HFFc6 (cell line): ENCODE data around the gene CBARP. TPM values are rescaled to one million over a fixed set of nuclear protein-coding genes. Genes with fewer than 3 reads are reported as not detected.

Experiments used
- DNase-seq: peaks from one replicate; pipeline ENCODE4 v3.0.0-alpha.2; 2018
- H3K27ac Mint-ChIP-seq: 2 replicates; pipeline ENCODE4 v1.8.0; 2020; ENCODE audit warnings: mild to moderate bottlenecking, mixed read lengths
- H3K27me3 Mint-ChIP-seq: 2 replicates; pipeline ENCODE4 v1.8.0; 2021; ENCODE audit warnings: mild to moderate bottlenecking, moderate library complexity, mixed read lengths; ENCODE audit not compliant: insufficient read depth
- H3K36me3 Mint-ChIP-seq: 2 replicates; pipeline ENCODE4 v1.8.0; 2021; ENCODE audit warnings: low read depth, mixed read lengths
- H3K4me1 Mint-ChIP-seq: 2 replicates; pipeline ENCODE4 v1.8.0; 2020; ENCODE audit warnings: low read depth, mixed read lengths
- H3K4me3 Mint-ChIP-seq: 2 replicates; pipeline ENCODE4 v1.8.0; 2020; ENCODE audit warnings: mild to moderate bottlenecking, moderate library complexity, mixed read lengths
- H3K9me3 Mint-ChIP-seq: 2 replicates; pipeline ENCODE4 v1.8.0; 2020; ENCODE audit warnings: mild to moderate bottlenecking, mixed read lengths
- total RNA-seq, 6 experiments: library from RNA; stranded (reverse); fragmentation: NEBNext Ultra II Directional; extraction: Animal tissue kit (Norgen Biotek cat#: 25700); gene quantifications; 2 replicates in 1 of 6; 3 replicates in 5 of 6; pipeline ENCODE4 v1.2.3, GENCODE V29; 2021
- TF ChIP-seq, protein P1 (sequence below): fragments of 200-600 bp; sonication (generic); IDR thresholded peaks from 2 replicates; pipeline ENCODE4 v1.5.0; 2021; ENCODE audit warnings: antibody characterized with exemption, mild to moderate bottlenecking

Gene CBARP
- total RNA-seq, 6 experiments from 2014 or later, result 7.6 to 12.7 (median 8.6) TPM

- Mint-ChIP-seq H3K4me1 (peaks cover 36% of the 10 kb centered on the region), H3K4me3 (peak overlapping the region; percentile 79), H3K9me3 (no peaks in the 10 kb centered on the region), H3K27ac (peak overlapping the region; percentile 83), H3K27me3 (peaks cover 12% of the 10 kb centered on the region), H3K36me3 (peaks cover 33% of the 10 kb centered on the region)
- TF ChIP-seq, protein P1, sequence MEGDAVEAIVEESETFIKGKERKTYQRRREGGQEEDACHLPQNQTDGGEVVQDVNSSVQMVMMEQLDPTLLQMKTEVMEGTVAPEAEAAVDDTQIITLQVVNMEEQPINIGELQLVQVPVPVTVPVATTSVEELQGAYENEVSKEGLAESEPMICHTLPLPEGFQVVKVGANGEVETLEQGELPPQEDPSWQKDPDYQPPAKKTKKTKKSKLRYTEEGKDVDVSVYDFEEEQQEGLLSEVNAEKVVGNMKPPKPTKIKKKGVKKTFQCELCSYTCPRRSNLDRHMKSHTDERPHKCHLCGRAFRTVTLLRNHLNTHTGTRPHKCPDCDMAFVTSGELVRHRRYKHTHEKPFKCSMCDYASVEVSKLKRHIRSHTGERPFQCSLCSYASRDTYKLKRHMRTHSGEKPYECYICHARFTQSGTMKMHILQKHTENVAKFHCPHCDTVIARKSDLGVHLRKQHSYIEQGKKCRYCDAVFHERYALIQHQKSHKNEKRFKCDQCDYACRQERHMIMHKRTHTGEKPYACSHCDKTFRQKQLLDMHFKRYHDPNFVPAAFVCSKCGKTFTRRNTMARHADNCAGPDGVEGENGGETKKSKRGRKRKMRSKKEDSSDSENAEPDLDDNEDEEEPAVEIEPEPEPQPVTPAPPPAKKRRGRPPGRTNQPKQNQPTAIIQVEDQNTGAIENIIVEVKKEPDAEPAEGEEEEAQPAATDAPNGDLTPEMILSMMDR, result no peak
- no peak for DNase-seq
These were observed 38.8 kb upstream of the CBARP start for GRCh38 chr19:1276628-1277022.

GRCh38 chr19:1275976-1276627 is 38.3 kb upstream of the CBARP start:
- peaks cover 38% of the 10 kb centered on the region for H3K36me3 Mint-ChIP-seq
- peaks cover 42% of the 10 kb centered on the region for H3K4me1 Mint-ChIP-seq
- peak overlapping the region; percentile 83 for H3K27ac Mint-ChIP-seq
- DNase-seq, result no peak
- H3K27me3 Mint-ChIP-seq, result peaks cover 12% of the 10 kb centered on the region
- TF ChIP-seq, protein P1, result no peak
- H3K9me3 Mint-ChIP-seq, result no peaks in the 10 kb centered on the region
- peak overlapping the region; percentile 79 for H3K4me3 Mint-ChIP-seq

DNA sequence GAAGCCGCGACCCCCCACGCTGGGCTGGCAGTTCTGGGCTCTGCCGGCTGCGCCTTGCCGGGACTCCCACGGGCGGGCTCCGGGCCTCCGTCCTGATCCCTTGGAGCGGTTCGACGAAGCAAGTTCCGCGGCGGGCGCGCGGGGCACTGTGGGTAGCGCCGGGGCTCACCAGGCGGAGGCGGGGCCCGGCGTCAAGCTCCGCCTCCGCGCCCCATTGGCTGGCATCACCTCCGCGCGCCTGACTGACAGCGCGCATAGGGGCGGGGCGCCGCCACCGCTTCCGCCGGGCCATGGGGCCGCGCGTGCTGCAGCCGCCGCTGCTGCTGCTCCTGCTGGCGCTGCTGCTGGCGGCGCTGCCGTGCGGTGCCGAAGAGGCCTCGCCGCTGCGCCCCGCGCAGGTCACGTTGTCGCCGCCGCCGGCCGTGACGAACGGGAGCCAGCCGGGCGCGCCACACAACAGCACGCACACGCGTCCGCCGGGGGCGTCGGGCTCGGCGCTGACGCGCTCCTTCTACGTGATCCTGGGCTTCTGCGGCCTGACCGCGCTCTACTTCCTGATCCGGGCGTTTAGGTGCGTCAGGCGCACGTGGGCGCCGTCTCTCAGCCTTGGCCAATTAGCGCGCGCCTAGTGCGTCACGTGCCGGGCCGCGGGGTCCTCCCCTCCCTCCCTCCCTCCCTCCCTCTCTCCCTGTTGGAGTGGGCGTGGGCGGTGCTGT is 37.6 kb upstream of the CBARP start, which contains the start of gene FAM174C:
Gene FAM174C (plus strand): TSS at position 271 of the 716 bp plus-strand sequence. CDS start 20 bp downstream, at position 291.
- peak; percentile 96 for DNase-seq
- Mint-ChIP-seq H3K4me3 (peak within 1 kb of the TSS; percentile 79), H3K9me3 (no peaks in the 10 kb centered on the region), H3K27ac (peak within 1 kb of the TSS; percentile 83), H3K27me3 (peaks cover 12% of the 10 kb centered on the region), H3K4me1 (peaks cover 48% of the 10 kb centered on the region), H3K36me3 (peaks cover 44% of the 10 kb centered on the region)
- TF ChIP-seq, protein P1, result peak; percentile 20; the same call in 1 of the 2 replicates

DNA sequence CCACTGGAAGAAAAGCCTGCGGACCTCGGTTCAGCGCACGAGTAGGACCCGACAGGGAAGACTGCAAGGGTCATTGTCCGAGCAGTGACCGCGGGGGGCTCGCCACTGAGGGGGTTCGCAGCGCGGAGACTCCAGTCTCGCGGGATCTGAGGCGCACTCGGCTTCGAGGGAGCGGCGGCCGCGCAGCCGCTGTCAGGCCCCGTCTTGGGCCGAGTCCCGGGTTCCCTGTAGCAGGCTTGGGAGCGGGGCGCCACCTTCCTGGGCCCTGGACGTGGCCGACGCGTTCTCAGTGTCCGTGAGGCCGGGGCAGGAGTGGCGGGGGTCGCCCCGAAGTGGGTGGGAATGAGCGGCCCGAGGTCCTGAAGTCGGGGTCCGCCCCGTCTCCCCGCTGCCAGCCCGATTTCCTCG is 37.1 kb upstream of the CBARP start:
- no peak for DNase-seq
- TF ChIP-seq, protein P1, result no peak
- H3K27me3 Mint-ChIP-seq, result peaks cover 17% of the 10 kb centered on the region
- H3K9me3 Mint-ChIP-seq, result no peaks in the 10 kb centered on the region
- H3K27ac Mint-ChIP-seq, result peak overlapping the region; percentile 61; the same call in 1 of the 2 replicates
- peak overlapping the region; percentile 69 for H3K4me3 Mint-ChIP-seq
- peaks cover 48% of the 10 kb centered on the region for H3K4me1 Mint-ChIP-seq
- peaks cover 44% of the 10 kb centered on the region for H3K36me3 Mint-ChIP-seq

DNA sequence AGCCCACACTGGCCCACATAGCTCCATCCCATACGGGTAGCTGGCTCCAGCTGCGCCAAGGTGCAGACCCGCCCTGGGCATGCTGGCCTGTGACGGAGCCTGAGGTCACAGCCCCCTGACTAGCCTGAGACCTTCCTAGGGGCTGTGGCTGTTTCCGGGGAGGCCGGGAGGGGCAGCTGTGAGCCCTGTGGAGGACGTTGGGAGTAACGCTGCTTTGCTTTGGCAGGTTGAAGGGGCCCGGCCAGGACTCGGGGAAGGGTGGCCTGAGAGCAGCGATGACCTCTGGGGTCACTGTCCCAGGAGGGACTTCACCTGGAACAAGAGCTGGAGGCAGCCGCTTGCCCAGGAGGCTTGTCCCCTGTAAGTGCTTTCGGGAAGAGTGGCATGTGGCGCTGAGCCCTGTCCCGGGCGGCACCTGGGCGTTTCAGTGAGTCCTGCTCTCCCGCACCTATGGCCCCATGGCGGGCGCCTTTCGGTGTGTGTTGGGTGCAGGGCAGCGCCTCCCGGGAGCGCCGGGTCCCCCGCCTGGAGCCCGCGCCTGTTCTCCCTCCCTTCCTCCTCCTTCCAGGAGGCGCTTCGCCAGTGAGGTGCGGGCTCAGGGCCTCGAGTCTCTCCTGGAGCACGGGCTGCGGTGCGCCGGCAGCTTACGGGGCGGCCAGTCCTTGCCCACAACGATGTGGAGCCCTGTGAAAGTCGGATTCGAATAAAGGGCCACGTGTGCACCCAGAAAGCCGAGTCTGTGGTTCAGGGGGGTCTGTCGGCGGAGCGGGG is 36.5 kb upstream of the CBARP start:
- H3K27me3 Mint-ChIP-seq, result peaks cover 19% of the 10 kb centered on the region
- H3K9me3 Mint-ChIP-seq, result no peaks in the 10 kb centered on the region
- no peak for DNase-seq
- H3K27ac Mint-ChIP-seq, result peak overlapping the region; percentile 66
- TF ChIP-seq, protein P1, result no peak
- H3K36me3 Mint-ChIP-seq, result peaks cover 45% of the 10 kb centered on the region
- peak overlapping the region; percentile 69 for H3K4me3 Mint-ChIP-seq
- peaks cover 45% of the 10 kb centered on the region for H3K4me1 Mint-ChIP-seq
